HepG2 (cell line): Measurements from ENCODE around the gene PIM3. TPM values are rescaled to one million over a fixed set of nuclear protein-coding genes. Genes with fewer than 3 reads are reported as not detected.

Source experiments
- ATAD3A ChIP-seq: sonication (generic); formaldehyde crosslinking; IDR thresholded peaks from 2 replicates; pipeline ENCODE4 v1.4.0; 2020; ENCODE audit warnings: missing genetic modification reagents
- BCL6 ChIP-seq: IDR thresholded peaks from 2 replicates; pipeline ENCODE4 v1.6.1; 2016; ENCODE audit warnings: missing genetic modification reagents, missing compliant biosample characterization
- ETS1 ChIP-seq: sonication (generic); formaldehyde crosslinking; IDR thresholded peaks from 2 replicates; pipeline ENCODE4 v1.4.0; 2020; ENCODE audit warnings: missing genetic modification reagents
- HES4 ChIP-seq: sonication (generic); formaldehyde crosslinking; IDR thresholded peaks from 2 replicates; pipeline ENCODE4 v1.9.0; 2021; ENCODE audit warnings: mild to moderate bottlenecking, missing genetic modification reagents, borderline replicate concordance
- HOXA7 ChIP-seq: sonication (generic); formaldehyde crosslinking; IDR thresholded peaks from 2 replicates; pipeline ENCODE4 v1.8.1; 2022; ENCODE audit warnings: mild to moderate bottlenecking, missing genetic modification reagents, moderate library complexity
- JUNB ChIP-seq: sonication (generic); formaldehyde crosslinking; IDR thresholded peaks from 2 replicates; pipeline ENCODE4 v1.8.0; 2022; ENCODE audit warnings: missing genetic modification reagents, mild to moderate bottlenecking, borderline replicate concordance
- NFKB2 ChIP-seq: sonication (generic); formaldehyde crosslinking; IDR thresholded peaks from 2 replicates; pipeline ENCODE4 v1.4.0; 2020; ENCODE audit warnings: missing genetic modification reagents, borderline replicate concordance
- POGZ ChIP-seq: sonication (generic); formaldehyde crosslinking; IDR thresholded peaks from 2 replicates; pipeline ENCODE4 v1.4.0; 2020; ENCODE audit warnings: mild to moderate bottlenecking, missing genetic modification reagents
- STAT5B ChIP-seq: sonication (generic); formaldehyde crosslinking; IDR thresholded peaks from 2 replicates; pipeline ENCODE4 v1.4.0; 2020; ENCODE audit warnings: missing genetic modification reagents
- THAP7 ChIP-seq: sonication (generic); formaldehyde crosslinking; IDR thresholded peaks from 2 replicates; pipeline ENCODE4 v1.8.1; 2023; ENCODE audit warnings: mild to moderate bottlenecking, missing genetic modification reagents
- ZBTB14 ChIP-seq: sonication (generic); formaldehyde crosslinking; IDR thresholded peaks from 2 replicates; pipeline ENCODE4 v1.4.0; 2020; ENCODE audit warnings: missing genetic modification reagents
- ZBTB37 ChIP-seq: sonication (generic); formaldehyde crosslinking; IDR thresholded peaks from 2 replicates; pipeline ENCODE4 v1.4.0; 2020; ENCODE audit warnings: mild to moderate bottlenecking, missing genetic modification reagents
- ZNF329 ChIP-seq: sonication (generic); formaldehyde crosslinking; IDR thresholded peaks from 2 replicates; pipeline ENCODE4 v1.9.0; 2021; ENCODE audit warnings: low read depth, mild to moderate bottlenecking, missing genetic modification reagents
- ZNF605 ChIP-seq: sonication (generic); formaldehyde crosslinking; IDR thresholded peaks from 2 replicates; pipeline ENCODE4 v1.8.0; 2022; ENCODE audit warnings: mild to moderate bottlenecking, missing genetic modification reagents
- ZSCAN21 ChIP-seq: sonication (generic); formaldehyde crosslinking; IDR thresholded peaks from 2 replicates; pipeline ENCODE4 v1.8.0; 2022; ENCODE audit warnings: mild to moderate bottlenecking, missing genetic modification reagents, moderate library complexity, borderline replicate concordance
- ZSCAN31 ChIP-seq: sonication (generic); formaldehyde crosslinking; IDR thresholded peaks from 2 replicates; pipeline ENCODE4 v1.5.0; 2020; ENCODE audit warnings: low read depth, mild to moderate bottlenecking, missing genetic modification reagents
- polyA plus RNA-seq, 8 experiments: library from polyadenylated mRNA; depleted of rRNA in 3 of 8; stranded (reverse) in 7 of 8; unstranded in 1 of 8; fragments of >200 nt; fragmentation: Illumina TruSeq in 4 of 8; extraction: Trizol in 4 of 8; gene quantifications; 2 replicates each; pipeline versions ENCODE4 v1.2.1 to v1.2.3, GENCODE V29; 2011 to 2016; ENCODE audit warnings: low read depth in 4 of 8, missing spikeins in 1 of 8, mixed read lengths in 1 of 8; ENCODE audit not compliant: insufficient read depth in 1 of 8
- total RNA-seq, 5 experiments: library from RNA; depleted of rRNA; stranded (reverse); fragments of >200 nt; fragmentation: Illumina TruSeq; extraction: Trizol; gene quantifications; 2 replicates each; pipeline ENCODE4 v1.2.3, GENCODE V29; 2016; ENCODE audit warnings: low read depth in 1 of 5
- TF ChIP-seq, protein P1 (sequence below): sonication (generic); formaldehyde crosslinking; IDR thresholded peaks from 2 replicates; pipeline ENCODE4 v1.5.1; 2020; ENCODE audit warnings: missing genetic modification reagents, mild to moderate bottlenecking, borderline replicate concordance
- TF ChIP-seq, protein P2 (sequence below): sonication (generic); formaldehyde crosslinking; IDR thresholded peaks from 2 replicates; pipeline ENCODE4 v1.5.0; 2020; ENCODE audit warnings: mild to moderate bottlenecking, low read depth, missing genetic modification reagents, borderline replicate concordance
- TF ChIP-seq, protein P3 (sequence below): IDR thresholded peaks from 2 replicates; pipeline ENCODE4 v1.6.1; 2016; ENCODE audit warnings: low read depth, borderline replicate concordance

PIM3 gene
- total and polyA plus RNA-seq, 2 of the 13 experiments (the other 11 are each of a cell fraction or from before 2014, with no cell fraction given) = 21.6 to 31.2 TPM

DNA sequence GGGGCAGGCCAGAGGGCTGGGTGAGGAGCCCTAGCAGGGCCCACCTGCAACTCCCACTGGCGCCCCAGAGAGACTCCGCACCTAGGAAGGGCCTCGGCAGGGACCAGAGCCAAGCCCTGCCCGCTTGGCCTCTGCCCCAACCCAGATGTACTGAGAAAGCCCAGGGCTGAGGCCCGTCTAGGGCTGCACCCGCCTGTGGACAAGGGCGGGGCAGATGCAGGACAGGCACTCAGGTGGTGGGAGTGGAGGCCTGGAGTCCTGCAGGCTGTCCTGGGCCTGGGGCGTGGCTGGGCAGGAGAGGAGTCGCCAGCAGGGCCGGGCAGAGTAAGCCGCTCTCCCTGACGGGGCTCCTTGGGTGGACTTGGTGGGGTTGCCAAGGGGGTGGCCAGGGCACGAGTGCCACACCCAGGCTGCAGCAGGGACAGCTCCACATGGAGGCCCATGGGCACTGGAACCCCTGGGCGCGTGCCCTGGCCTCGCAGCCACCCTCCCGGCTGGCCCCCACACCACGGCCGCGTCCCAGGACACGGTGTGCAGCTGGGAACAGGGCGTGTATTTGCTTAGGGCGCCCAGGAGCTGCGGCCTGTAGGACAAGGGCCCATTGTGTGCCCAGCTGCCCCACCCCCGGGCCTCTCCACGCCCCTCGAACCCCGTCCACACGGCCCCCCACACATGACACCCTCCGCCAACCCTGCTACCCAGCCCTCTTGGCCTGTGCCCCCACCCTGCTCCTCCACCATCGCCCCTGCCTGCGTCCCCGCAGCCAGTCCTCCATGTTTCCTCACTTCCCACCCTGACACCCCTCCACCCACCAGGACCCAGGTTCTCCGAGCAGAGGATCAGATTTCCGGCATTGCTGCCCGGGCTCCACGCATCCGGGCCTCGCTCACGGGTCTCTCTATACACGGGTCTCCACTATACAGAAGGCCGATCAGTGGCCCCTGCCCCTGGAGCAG lies 11.3 kb upstream of the PIM3 start (continued):
- TF ChIP-seq, protein P1, sequence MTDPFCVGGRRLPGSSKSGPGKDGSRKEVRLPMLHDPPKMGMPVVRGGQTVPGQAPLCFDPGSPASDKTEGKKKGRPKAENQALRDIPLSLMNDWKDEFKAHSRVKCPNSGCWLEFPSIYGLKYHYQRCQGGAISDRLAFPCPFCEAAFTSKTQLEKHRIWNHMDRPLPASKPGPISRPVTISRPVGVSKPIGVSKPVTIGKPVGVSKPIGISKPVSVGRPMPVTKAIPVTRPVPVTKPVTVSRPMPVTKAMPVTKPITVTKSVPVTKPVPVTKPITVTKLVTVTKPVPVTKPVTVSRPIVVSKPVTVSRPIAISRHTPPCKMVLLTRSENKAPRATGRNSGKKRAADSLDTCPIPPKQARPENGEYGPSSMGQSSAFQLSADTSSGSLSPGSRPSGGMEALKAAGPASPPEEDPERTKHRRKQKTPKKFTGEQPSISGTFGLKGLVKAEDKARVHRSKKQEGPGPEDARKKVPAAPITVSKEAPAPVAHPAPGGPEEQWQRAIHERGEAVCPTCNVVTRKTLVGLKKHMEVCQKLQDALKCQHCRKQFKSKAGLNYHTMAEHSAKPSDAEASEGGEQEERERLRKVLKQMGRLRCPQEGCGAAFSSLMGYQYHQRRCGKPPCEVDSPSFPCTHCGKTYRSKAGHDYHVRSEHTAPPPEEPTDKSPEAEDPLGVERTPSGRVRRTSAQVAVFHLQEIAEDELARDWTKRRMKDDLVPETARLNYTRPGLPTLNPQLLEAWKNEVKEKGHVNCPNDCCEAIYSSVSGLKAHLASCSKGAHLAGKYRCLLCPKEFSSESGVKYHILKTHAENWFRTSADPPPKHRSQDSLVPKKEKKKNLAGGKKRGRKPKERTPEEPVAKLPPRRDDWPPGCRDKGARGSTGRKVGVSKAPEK (CRISPR knock-in tag) = no peak
- peak; percentile 72; the same call in 1 of the 2 replicates for TF ChIP-seq THAP7 (CRISPR knock-in tag)
- TF ChIP-seq, protein P2, sequence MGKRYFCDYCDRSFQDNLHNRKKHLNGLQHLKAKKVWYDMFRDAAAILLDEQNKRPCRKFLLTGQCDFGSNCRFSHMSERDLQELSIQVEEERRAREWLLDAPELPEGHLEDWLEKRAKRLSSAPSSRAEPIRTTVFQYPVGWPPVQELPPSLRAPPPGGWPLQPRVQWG (CRISPR knock-in tag) = no peak
- TF ChIP-seq NFKB2 (CRISPR knock-in tag) = no peak; the same call in 1 of the 2 replicates
- TF ChIP-seq ZNF329 (CRISPR knock-in tag) = peak; percentile 47; the same call in 1 of the 2 replicates
- TF ChIP-seq ZBTB14 (CRISPR knock-in tag) = peak; percentile 61; the same call in 1 of the 2 replicates
- peak; percentile 71 for TF ChIP-seq ZSCAN21 (CRISPR knock-in tag)
- no peak; the same call in none of the 2 replicates for TF ChIP-seq ETS1
- TF ChIP-seq ZSCAN31 = peak; percentile 74
- TF ChIP-seq POGZ (CRISPR knock-in tag) = no peak; the same call in 1 of the 2 replicates
- no peak for TF ChIP-seq ATAD3A (CRISPR knock-in tag)
- TF ChIP-seq STAT5B = no peak
- no peak for TF ChIP-seq HES4 (CRISPR knock-in tag)
- peak; percentile 47; the same call in 1 of the 2 replicates for TF ChIP-seq BCL6
- no peak for TF ChIP-seq HOXA7
- peak; percentile 73; the same call in 1 of the 2 replicates for TF ChIP-seq ZNF605
- TF ChIP-seq, protein P3, sequence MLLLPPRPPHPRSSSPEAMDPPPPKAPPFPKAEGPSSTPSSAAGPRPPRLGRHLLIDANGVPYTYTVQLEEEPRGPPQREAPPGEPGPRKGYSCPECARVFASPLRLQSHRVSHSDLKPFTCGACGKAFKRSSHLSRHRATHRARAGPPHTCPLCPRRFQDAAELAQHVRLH (CRISPR knock-in tag) = peak; percentile 74
- peak; percentile 36; the same call in 1 of the 2 replicates for TF ChIP-seq ZBTB37 (CRISPR knock-in tag)
- TF ChIP-seq JUNB (CRISPR knock-in tag) = no peak
